NOMO-1 treated with dmso at 0.1 percent for 144 hours (cell line): ENCODE measurements around the gene NXN.
"Not testable (repeated sequence)": the region's sequence is repeated elsewhere in the genome, so short reads cannot be mapped to it uniquely, and the experiment has no call there.

ENCODE experiments used
- DNase-seq: peaks from one replicate; lab custom pipeline; 2025; ENCODE audit not compliant: unreplicated experiment; lab: John Stamatoyannopoulos, UW

The NXN gene

DNA sequence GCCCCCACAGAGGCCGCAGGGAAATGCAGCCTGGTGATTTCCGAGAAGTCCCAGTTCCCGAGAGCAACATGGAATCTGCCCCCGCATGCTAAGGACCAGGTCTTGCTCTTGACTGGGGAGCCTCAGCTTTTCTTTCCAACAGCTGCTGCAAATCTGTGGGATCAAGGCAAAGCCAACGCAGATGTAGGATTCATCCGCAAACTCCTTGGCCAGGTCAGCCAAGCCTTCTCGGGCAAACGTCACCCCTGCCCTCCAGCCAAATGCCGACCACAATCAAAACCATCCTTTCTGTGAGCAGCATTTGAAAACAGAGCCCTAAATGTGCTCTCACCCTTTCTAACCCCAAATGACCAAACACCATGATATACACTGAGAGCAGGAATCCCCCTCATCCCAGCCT, 143.4 kb downstream of the NXN start:
- DNase-seq, result no peak

DNA sequence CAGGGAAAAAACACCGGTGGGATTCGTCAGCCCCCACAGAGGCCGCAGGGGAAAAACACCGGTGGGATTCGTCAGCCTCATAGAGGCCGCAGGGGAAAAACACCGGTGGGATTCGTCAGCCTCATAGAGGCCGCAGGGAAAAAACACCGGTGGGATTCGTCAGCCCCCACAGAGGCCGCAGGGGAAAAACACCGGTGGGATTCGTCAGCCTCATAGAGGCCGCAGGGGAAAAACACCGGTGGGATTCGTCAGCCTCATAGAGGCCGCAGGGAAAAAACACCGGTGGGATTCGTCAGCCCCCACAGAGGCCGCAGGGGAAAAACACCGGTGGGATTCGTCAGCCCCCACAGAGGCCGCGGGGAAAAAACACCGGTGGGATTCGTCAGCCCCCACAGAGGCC, 143.9 kb downstream of the NXN start:
- not testable (repeated sequence) for DNase-seq

DNA sequence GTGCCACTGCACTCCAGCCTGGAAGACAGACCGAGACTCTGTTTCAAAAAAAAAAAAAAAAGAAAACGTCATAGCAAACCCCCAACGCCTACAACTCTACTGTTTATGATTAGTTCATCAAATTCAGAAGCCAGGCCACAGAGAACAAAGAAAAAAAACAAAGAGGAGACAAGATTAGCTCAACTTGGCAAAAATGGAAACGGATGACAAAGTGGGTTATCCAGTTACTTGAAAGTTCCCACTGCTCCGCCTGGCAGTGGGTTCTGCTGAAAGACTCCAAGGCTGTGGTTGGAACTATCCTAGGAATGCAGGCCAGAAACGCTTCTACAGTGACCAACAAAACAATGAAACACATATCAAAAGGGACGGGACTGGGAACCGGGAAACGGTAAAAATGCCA, 144.3 kb downstream of the NXN start:
- no peak for DNase-seq

DNA sequence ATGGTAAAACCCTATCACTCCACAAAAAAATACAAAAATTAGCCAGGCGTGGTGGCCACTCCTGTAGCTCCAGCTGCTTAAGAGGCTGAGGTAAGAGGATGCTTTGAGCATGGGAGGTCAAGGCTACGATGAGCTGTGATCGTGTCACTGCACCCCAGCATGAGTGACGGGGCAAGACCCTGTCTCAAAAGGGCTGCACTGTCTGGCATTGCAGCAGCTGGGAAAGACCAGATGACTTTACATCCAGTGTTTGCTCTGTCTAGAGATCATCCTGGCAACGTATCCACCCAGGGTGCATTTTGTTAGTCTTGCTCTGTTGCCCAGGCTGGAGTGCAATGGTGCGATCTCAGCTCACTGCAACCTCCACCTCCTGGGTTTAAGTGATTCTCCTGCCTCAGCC, 145.4 kb downstream of the NXN start:
- no peak for DNase-seq

DNA sequence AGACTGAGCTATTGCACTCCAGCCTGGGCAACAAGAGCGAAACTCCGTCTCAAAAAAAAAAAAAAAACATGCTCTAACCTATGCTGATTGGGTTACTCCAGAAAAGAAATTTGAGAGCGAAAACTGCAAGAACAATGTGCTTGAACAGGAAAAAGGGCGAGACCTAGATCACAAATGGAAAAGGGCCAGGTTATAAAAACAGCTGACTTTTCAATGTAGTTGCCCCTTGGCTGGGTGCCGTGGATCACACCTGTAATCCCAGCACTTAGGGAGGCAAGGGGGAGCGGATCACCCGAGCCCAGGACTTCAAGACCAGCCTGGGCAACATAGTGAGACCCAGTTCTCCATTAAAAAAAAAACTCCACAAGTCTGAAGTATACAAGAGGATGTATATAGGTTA, 148.6 kb downstream of the NXN start:
- DNase-seq, result no peak

DNA sequence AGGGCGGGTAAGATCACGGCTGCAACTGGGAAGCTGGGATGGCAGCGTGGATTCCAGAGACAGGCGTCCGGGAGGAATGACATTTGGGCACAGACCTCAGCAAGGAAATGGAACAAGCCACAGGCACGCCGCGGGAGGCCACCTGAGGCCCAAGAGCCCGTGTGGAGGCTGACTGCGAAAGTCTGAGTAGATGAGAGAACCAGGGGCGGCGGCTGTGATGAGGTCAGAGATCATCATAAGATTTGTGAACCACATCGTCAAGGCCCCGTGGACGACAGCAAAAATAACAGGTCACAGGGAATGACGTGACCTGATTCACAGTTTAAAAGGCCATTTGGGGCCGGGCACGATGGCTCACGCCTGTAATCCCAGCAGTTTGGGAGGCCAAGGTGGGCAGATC, 149.2 kb downstream of the NXN start:
- DNase-seq, result no peak

DNA sequence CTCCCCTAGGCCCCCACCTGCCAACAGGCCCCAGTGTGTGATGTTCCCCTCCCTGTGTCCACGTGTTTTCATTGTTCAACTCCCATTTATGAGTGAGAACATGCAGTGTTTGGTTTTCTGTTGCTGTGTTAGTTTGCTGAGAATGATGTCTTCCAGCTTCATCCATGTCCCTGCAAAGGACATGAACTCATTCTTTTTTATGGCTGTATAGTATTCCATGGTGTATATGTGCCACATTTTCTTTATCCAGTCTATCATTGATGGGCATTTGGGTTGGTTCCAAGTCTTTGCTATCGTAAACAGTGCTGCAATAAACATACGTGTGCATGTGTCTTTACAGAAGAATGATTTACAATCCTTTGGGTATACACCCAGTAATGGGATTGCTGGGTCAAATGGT, 150.0 kb downstream of the NXN start:
- DNase-seq, result not testable (repeated sequence)

DNA sequence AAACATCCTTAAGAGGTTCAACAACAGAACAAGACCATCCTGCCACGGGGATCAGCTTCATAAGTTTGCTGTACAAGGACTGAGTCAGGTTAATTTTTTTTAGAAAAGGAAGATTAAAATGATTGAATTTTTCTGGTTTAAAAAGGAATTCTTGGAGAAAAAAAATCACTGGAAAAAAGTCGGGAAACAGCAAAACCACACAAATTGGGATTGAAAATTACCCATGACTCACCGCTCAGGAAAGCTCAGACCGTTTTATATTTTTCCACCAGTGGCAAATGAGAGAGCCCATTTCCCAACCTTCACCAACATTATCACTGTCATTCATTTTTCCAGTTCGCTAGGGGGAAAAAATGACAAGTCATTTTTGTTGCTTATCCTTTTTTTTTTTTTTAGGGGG, 150.8 kb downstream of the NXN start:
- no peak for DNase-seq

DNA sequence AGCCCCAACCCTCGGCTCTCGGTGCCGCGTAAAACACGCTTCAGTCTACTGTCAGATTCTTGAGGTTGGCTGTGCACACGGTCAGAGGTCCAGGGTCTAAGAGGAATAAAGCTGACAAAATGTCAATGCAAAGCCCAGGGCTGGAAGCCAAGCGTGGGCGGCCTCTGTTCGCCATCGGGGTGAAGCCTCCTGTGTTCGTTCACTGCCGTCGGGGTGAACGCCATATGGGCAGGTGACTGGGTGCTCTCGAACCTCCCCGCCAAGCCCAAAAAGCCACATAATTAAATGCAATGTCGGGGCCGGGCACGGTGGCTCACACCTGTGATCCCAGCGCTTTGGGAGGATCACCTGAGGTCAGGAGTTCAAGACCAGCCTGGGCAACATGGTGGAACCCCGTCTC, 152.8 kb downstream of the NXN start:
- DNase-seq, result no peak

DNA sequence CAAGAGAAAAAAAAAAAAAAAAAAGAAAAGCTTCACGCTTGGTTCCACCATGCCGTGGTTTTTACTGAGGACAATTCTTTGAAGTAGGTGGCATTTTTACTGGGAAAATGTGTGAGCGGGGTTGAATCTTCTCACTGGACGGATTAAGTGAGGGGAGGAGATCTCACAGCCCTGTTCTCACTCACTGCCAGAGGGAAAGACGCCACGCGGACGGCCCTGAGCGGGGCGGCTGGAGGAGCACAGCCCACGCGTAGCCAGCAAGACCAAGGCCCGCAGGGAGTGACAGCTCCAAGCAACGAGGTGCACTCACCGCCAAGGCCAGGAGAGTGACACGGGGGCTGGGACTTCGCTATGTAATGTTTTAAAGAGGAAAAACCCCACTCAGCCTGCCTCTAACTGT, 154.4 kb downstream of the NXN start:
- no peak for DNase-seq

DNA sequence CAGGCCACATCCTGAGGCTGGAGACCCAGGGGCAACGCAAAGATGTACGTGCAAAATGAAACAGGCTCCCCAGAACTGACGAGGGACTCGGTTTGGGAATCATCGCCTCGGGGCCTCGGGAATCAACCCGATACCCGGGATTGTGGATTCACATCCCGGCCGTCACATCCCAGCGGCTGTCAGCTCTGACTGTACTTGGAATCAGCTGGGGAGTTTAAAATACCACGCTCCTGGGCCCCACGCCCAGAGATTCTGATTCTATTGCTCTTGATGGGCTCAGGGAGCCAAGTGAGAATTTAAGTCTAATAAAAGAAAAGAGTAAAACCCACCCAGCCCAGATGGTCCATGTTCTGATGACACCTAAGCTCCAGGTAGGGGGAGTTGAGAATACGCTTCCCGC, 155.2 kb downstream of the NXN start:
- no peak for DNase-seq

DNA sequence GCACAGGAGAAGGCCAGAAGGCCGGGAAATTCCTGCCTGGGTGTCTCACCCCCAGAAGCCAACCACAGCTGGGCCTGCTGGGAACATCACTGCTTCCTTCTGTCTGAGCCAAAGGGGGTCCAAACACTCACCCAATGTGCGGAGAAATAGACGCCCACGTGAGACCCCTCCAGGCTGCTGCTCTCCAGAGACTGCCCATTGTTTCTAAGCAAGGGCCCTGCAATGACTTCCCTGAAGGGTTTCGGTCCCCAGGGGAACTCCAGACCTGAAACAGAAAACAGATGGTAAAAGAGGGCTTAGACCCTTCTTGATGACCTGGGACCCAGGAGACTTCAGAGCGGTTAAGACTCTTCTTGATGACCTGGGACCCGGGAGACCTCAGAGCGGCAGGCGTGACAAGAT, 156.1 kb downstream of the NXN start:
- DNase-seq, result no peak

DNA sequence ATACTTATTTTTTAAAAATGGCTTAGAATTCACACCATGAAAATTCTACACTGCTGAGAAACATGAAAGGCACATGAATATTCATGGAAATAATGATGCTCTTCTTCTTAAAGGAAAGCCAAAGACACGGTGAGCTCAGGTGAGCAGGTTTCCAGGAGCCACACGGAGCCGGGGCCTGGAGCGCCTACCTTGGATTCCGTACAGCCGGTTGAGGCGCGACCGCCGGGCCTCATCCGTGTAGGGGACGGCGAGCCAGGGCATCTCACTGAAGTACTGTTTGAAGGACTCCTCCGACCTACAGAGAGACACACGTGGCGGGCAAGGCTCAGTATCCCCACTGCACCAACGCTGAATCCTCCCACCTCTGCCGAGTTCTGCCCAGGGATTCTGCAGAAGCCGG, 160.3 kb downstream of the NXN start:
- no peak for DNase-seq

DNA sequence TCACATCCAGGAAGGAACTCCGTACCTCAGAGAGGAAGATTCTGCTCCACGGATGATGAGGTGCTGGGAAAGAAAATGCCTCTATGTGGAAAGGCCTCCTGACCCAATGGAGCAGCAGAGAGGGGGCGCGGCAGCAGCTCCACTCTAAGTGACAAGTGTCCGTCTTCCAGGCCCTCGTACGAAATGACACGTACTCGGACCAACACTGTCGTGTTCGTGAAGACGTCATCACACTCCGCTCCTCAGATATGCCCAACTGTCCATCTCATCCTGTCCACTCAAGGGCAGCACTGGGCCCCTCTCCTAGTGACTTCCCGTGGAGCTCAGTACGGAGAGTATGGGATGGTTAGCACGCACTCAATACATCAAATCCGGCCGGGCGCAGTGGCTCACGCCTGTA, 165.2 kb downstream of the NXN start:
- DNase-seq, result no peak

DNA sequence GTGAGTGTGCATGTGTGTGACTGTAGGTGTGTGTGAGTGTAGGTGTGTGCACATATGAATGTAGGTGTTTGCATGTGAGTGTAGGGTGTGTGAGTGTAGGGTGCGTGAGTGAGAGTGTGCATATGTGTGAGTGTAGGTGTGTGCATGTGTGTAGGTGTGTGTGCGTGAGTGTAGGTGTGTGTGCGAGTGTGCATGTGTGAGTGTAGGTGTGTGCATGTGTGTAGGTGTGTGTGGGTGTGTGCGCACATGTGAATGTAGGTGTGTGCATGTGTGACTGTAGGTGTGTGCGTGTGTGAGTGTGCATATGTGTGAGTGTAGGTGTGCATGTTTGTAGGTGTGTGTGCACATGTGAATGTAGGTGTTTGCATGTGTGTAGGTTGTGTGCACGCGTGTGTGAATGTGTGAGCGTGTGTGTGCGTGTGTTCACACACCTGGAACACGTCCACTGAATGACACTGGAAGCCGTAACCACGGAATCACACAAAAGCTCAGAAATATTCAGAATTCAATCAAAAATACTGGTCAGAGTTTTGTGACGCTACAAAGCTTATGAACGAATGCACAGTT, 166.9 kb downstream of the NXN start:
- no peak for DNase-seq

DNA sequence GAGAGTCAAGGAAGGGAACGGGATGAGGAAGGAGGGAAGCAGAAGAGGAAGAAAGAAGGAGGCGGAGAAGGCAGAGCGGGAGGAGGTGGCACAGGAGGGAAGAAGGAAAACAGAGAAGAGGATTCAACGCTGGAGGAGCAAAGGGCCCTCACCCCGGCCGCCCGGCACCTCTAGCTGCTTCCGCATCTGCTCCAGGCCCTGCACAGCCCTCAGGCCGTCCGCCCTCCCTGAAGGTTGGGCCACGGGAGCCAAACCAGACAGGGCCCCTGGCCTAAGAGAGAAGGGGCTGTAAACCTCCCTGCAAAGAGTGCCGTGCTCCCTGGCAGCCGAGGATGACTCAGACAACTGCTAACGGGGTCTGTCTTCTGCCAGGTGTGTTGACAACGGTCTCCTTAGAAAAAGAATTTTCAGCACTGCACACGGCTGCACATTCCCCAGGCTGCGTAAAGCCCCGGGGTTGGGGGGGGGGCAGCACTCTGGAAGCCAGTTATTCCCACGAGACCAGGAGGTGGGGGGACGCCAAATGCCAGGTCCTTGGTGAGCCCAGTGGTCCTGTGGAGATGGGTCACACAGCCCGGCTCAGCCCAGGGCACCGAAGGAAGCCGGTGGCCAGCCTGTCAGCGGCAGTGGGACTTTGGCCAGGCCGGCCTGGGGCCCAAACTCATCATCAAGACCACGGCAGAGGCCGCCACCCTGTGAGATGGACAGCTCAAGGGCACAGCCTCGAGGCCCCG, 168.4 kb downstream of the NXN start:
- DNase-seq, result no peak

DNA sequence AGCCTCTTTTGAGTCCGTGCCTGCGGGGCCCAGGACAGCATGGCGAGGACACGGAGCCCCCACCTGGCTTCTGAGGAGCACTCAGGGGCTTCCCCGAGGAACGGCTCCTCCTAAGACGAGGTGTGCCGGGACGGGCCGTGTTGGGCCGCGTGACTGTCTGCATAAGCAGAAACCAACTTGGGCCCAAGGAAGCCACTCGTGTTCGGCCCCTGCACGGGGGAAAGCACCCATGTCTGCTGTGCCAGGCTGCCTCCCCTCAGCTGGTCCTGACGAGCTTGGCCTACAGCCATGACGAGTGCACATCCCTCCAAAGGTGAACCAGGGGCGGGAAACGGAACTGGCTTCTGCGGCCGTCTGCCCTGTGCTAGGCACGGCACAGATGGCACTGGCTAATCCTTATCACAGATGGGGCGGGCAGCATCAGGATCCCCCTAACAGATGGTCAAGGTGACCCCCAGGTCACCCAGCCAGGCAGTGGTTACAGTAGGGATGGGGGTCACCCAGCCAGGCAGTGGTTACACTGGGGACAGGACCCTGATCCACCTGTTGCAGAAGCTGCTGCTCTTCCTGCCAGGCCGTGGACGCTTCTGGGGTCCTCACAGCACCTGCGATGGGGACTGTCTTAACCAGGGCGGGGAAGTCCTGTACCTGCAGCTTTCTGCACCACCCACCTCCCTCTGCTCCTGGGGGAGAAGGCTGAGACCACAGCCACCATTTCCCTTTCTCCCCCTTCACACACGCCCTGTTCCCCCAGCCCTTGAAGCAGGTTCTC, 171.9 kb downstream of the NXN start:
- DNase-seq, result no peak

DNA sequence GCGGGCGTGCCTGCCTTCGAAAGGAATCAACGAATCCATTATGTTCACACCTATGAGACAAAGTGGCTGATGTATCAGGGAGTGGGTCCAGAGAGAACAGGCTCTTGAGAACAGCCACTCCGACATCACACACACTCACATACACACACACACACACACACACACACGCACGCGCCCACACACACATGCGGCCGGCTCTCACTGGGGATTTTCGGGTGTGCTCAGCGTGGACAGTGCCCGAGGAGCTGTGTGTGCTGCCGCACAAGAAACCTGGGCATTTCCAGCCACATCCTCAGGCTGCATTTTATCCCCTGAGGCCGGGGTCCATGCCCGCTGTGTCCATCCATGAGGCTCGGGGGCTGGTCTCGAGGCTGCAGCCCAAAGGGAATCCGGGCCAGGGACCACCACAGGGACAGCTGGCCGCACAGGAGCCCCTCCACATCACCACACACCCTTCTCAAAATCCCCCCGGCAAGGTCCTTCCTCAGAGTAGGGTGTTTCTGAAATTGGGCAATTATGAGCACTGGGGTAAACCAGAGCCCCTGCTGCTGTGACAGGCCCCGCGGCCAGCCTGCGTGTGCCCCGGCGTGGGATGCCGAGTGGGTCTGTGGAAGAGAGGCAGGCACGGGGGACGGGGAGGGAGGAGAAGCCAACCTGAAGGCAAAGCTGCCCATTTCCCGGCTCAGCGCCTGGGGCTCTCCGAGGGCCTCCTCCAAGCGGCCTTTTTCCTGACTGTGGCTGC, 172.6 kb downstream of the NXN start:
- no peak for DNase-seq

DNA sequence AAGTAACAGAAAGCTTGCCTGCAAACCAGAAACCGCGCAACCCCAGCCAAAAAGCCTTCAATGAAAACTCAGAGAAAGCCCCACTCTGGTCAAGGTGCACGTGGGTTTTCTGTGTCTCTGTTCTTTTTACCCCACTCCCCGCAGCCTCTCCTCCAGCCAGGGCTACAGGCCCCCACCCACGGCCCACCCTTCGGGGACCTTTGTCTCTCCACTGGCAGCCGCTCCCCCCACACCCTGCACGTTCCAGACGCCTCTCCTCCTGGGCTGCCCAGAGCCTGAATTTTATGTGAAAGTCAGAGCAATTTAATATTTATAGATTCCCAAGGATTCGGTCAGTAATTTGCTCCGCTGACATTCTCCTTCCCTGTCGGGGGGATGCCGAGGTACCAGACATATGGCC, 173.2 kb downstream of the NXN start:
- DNase-seq, result no peak

DNA sequence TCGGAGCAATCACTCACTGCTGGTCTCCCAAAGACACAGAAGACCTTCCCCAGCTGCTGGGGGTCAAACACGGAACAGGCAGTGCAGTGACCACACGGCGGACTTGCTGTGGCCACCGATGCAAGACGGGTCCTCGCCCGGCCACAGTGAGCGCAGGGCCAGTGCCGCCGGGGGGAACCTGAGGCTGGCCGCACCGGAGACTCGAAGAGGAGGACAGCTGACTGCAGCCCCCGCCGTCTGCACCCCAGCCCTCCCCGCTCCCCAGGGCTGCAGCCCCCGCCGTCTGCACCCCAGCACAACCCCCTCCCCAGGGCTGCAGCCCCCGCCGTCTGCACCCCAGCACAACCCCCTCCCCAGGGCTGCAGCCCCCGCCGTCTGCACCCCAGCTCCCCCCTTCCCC, 173.7 kb downstream of the NXN start:
- not testable (repeated sequence) for DNase-seq

DNA sequence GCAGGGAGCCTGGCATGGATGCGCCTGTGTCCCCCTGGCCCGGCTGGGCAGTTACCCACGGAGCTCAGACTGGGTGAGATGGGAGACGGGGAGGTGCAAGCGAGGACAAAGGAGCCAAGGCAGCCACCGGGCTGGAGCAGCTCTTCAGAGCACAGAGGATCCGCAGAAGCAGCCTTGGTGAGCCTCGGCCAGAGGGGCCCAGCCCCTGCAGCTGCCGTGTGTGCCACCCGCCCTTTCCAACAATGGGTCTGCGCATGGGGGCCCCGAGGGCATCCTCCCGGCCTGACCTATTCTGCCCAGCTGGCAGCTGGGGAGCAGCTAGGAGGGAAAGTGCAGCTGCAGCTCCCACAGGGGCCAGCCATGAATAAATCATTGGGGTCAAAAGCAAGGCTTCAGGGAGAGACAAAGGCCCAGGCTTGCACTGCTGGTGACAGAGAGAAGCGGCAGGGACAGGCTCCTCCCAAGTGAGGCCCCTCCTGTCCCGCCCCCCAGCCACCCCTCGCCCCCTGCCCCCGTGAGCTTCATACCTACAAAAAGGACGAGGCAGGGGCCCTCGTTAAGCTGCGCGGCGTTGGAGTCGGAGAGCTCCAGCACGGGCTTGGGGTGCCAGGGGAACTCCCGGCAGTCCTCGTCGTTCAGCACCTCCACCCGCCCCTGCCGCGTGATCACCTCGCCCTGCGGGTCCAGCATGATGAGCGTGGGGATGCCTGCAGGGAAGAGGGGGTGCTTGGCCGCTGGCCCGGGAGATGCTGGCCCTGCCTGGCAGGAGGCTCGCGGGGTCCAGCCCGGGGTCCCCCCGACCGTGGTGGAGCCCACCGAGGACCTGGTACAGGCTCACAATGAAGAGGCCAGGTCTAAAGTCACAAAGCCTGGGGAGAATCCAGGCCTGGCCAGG, 174.8 kb downstream of the NXN start:
- no peak for DNase-seq
